GM18520 (cell line): ENCODE measurements around the gene LRRC4B.

Source experiments
- ATAC-seq: cut with Tn5 transposase; IDR thresholded peaks from one replicate; pipeline ENCODE4 v1.9.1; 2021; ENCODE audit not compliant: unreplicated experiment

Gene LRRC4B

DNA sequence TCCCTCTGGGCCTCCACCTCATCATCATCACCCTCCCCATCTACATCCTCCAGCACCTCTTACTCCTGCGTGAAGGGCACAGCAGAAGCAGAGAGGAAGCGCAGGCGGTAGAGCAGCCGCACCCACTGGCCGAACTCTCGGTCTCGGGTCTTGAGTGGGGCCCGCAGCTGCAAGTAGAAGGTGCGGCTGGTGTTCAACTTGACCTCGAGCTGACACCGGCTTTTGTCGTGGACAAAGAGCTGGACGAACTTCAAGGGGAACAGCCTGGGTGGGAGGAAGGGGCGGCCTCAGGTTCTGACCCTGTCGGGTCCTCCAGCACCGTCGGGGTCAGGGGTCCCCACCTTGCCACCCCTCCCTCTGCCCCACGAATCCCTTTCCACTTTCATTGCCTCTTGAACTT is 100.7 kb downstream of the LRRC4B start:
- no peak for ATAC-seq
